ENCODE results near the gene LACC1.

LACC1 gene

GRCh38 chr13:43879755-43880181 lies at the start of gene LACC1:
Gene LACC1 (plus strand): TSS chr13:43879904. CDS start chr13:43880986, 1,082 bp downstream.
- DNase-seq (ENCODE audit: low read depth in 3 of 3, low spot score in 1 of 3) = peak in 2 of 3 donors; percentile 3 to 17

GRCh38 chr13:43830497-43830881 lies 49.2 kb upstream of the LACC1 start:
- no peak for DNase-seq (ENCODE audit: low read depth in 3 of 3, low spot score in 1 of 3)

- DNase-seq (ENCODE audit: low read depth in 3 of 3, low spot score in 1 of 3) = no peak
Observed at GRCh38 chr13:43831088-43831487, 48.6 kb upstream of the LACC1 start.

GRCh38 chr13:43835701-43836100 lies 44.0 kb upstream of the LACC1 start:
- no peak for DNase-seq (ENCODE audit: low read depth in 3 of 3, low spot score in 1 of 3)

- DNase-seq (ENCODE audit: low read depth in 3 of 3, low spot score in 1 of 3) = no peak
Observed at GRCh38 chr13:43838909-43839308, 40.8 kb upstream of the LACC1 start.

GRCh38 chr13:43846496-43847158 lies 33.1 kb upstream of the LACC1 start:
- no peak for DNase-seq (ENCODE audit: low read depth in 3 of 3, low spot score in 1 of 3)

- no peak for DNase-seq (ENCODE audit: low read depth in 3 of 3, low spot score in 1 of 3)
Observed at GRCh38 chr13:43848001-43848649, 31.6 kb upstream of the LACC1 start.

- DNase-seq (ENCODE audit: low read depth in 3 of 3, low spot score in 1 of 3) = no peak
Observed at GRCh38 chr13:43850873-43851272, 28.8 kb upstream of the LACC1 start.

GRCh38 chr13:43852923-43853404 lies 26.7 kb upstream of the LACC1 start:
- no peak for DNase-seq (ENCODE audit: low read depth in 3 of 3, low spot score in 1 of 3)

- no peak for DNase-seq (ENCODE audit: low read depth in 3 of 3, low spot score in 1 of 3)
Observed at GRCh38 chr13:43861863-43862262, 17.8 kb upstream of the LACC1 start.

- no peak for DNase-seq (ENCODE audit: low read depth in 3 of 3, low spot score in 1 of 3)
Observed at GRCh38 chr13:43864921-43865320, 14.8 kb upstream of the LACC1 start.

- DNase-seq (ENCODE audit: low read depth in 3 of 3, low spot score in 1 of 3) = no peak
Observed at GRCh38 chr13:43865892-43866291, 13.8 kb upstream of the LACC1 start.

GRCh38 chr13:43872181-43872580 lies 7.5 kb upstream of the LACC1 start:
- no peak for DNase-seq (ENCODE audit: low read depth in 3 of 3, low spot score in 1 of 3)

- no peak for DNase-seq (ENCODE audit: low read depth in 3 of 3, low spot score in 1 of 3)
Observed at GRCh38 chr13:43874504-43875092, 5.1 kb upstream of the LACC1 start.

GRCh38 chr13:43876366-43876765 lies 3.3 kb upstream of the LACC1 start:
- no peak for DNase-seq (ENCODE audit: low read depth in 3 of 3, low spot score in 1 of 3)

- no peak for DNase-seq (ENCODE audit: low read depth in 3 of 3, low spot score in 1 of 3)
Observed at GRCh38 chr13:43877326-43877725, 2.4 kb upstream of the LACC1 start.

GRCh38 chr13:43877766-43878165 lies 1.9 kb upstream of the LACC1 start:
- DNase-seq (ENCODE audit: low read depth in 3 of 3, low spot score in 1 of 3) = no peak

GRCh38 chr13:43878892-43879754 lies 581 bp upstream of the LACC1 start, which contains the start of gene CCDC122:
Gene CCDC122 (minus strand): TSS chr13:43879740. CDS start chr13:43869376, 10,364 bp downstream.
- peak; percentile 45 to 71 (median 50) for DNase-seq (ENCODE audit: low read depth in 3 of 3, low spot score in 1 of 3)

GRCh38 chr13:43880214-43880855 lies 631 bp downstream of the LACC1 start:
- DNase-seq (ENCODE audit: low read depth in 3 of 3, low spot score in 1 of 3) = no peak

GRCh38 chr13:43880926-43881325 lies 1.2 kb downstream of the LACC1 start:
- no peak for DNase-seq (ENCODE audit: low read depth in 3 of 3, low spot score in 1 of 3)

- DNase-seq (ENCODE audit: low read depth in 3 of 3, low spot score in 1 of 3) = no peak
Observed at GRCh38 chr13:43881580-43881979, 1.9 kb downstream of the LACC1 start.

Measured in stimulated activated CD4-positive, alpha-beta T cell treated with anti-CD3 and anti-CD28 coated beads, TNF-alpha, amount 100 ng/mL, for 1 hour (primary cell).